Uterus (tissue), 4 donors: Measurements from ENCODE around the gene TMPRSS13. TPM values are rescaled to one million over a fixed set of nuclear protein-coding genes. Genes with fewer than 3 reads are reported as not detected.
A peak's percentile ranks its signal among the peaks of the same experiment; 100 is the strongest.

Source experiments
- DNase-seq, 2 donors: peaks; one replicate each; pipeline ENCODE4 v3.0.0-alpha.2; 2019 to 2020
- H3K27ac ChIP-seq, 2 donors: fragments of 200-600 bp; sonication (generic); 1 replicate in 1 of 2; 2 replicates in 1 of 2; pipeline ENCODE4 v1.5.1; 2016 to 2018
- H3K27me3 ChIP-seq, 2 donors: fragments of 200-600 bp; sonication (generic); one replicate each; pipeline ENCODE4 v1.5.1; 2018 to 2019; ENCODE audit warnings: control low read depth in 1 of 2
- H3K36me3 ChIP-seq, 2 donors: fragments of 200-600 bp; sonication (generic); one replicate each; pipeline ENCODE4 v1.5.1; 2019; ENCODE audit warnings: control low read depth in 1 of 2
- H3K4me1 ChIP-seq, 2 donors: fragments of 200-600 bp; sonication (generic); one replicate each; pipeline ENCODE4 v1.5.1; 2018 to 2019; ENCODE audit warnings: control low read depth in 1 of 2
- H3K4me3 ChIP-seq, 2 donors: fragments of 200-600 bp; sonication (generic); 1 replicate in 1 of 2; 2 replicates in 1 of 2; pipeline ENCODE4 v1.5.1; 2018 to 2019; ENCODE audit warnings: mild to moderate bottlenecking in 1 of 2
- H3K9me3 ChIP-seq, 2 donors: fragments of 200-600 bp; sonication (generic); one replicate each; pipeline ENCODE4 v1.5.1; 2019; ENCODE audit warnings: control low read depth in 1 of 2
- POLR2A ChIP-seq, 2 donors: fragments of 450-650 bp; IDR thresholded peaks; one replicate each; pipeline ENCODE4 v1.6.1; 2016; ENCODE audit warnings: antibody characterized with exemption in 2 of 2, mild to moderate bottlenecking in 1 of 2, moderate library complexity in 1 of 2
- intact Hi-C: fragments of 100-400 bp; cut with DNase I; formaldehyde crosslinking; loops from one replicate; pipeline ENCODE4 v1.15.1; 2023; ENCODE audit warnings: low total_unique reads
- total RNA-seq, 4 donors: library from RNA; depleted of rRNA in 3 of 4; stranded (reverse); fragments of >200 nt in 3 of 4; gene quantifications; one replicate each; pipeline versions ENCODE4 v1.1.0 to v1.2.4, GENCODE V29; 2014 to 2023
- TF ChIP-seq, protein P1 (sequence below), 4 experiments: fragments of 200-600 bp in 2 of 4; fragments of 450-650 bp in 2 of 4; sonication (generic) in 2 of 4; IDR thresholded peaks; one replicate each; pipeline ENCODE4 v1.5.1; 2016 to 2019; ENCODE audit warnings: antibody characterized with exemption in 4 of 4, mild to moderate bottlenecking in 2 of 4, moderate library complexity in 1 of 4
- donor health status: DM: yes; HTN: yes; CAD: no.

TMPRSS13 gene
- total RNA-seq, 4 donors from 2014 or later: 0.15 to 0.90 (median 0.51) TPM; not detected in 1

DNA sequence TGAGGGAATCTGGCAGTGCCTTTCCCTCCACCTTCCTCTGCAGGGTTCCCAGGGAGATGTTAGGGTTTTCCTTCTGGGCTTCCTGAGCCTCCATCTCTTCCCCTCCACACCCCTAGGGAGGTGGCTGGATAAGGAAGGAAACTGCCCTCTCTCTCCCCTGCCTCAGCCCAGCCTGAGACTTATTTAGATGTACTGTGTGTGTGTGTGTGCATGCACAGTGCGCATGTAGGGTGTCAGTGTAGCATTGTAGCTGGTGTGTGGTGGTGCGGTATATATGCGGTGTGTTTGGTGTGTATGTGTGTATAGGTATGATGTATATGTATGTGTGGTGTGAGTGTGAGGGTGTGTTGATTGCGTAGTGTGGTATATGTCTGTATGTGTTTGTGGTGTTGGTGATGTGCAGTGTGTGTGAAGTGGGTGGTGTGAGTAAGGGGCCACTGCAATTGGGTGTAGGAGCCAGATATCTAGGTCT lies 54.3 kb downstream of the TMPRSS13 start:
- H3K27ac ChIP-seq: peak overlapping the region; percentile 85 to 89

DNA sequence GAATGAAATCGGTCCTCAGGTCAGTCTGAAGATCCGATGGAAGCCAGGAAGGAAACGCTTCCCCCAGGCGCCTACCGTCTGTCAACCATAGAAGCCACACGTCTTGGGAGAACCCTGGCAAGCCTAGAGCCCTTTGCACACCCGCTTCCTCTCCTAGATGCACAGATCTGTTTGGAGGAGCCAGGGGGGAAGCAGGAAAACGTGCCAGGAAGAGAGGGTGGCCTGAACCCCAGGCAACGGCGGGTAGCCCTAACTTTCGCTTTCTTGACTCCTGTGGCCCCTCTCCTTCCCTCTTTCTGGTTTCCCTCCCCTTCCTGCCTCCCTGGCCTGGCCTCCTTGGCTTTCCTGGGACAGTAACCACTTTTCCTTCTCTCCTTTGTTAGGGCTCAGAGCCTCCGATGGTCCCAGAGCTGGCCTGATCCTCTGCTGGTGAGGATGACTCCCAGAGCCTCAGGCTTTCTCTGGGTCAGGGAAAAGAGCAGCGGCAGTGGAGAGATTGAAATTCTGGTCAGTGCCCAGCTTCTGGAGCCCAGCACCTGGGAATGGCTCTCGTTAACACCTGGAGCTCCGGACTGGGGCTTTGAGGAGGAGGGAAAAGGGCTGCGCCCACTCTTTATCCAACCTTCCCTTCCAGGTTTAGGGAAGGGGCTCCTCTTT lies 54.8 kb downstream of the TMPRSS13 start:
- DNase-seq: no peak
- Histone ChIP-seq H3K9me3 (no peaks in the 10 kb centered on the region), H3K36me3 (no peaks in the 10 kb centered on the region), H3K27ac (peak overlapping the region; percentile 85 to 89), H3K27me3 (no peaks in the 10 kb centered on the region), H3K4me3 (peak overlapping the region; percentile 74 to 83), H3K4me1 (peaks cover 15 to 27% of the 10 kb centered on the region in 2 donors)
- intact Hi-C loops: no loop called here
- TF ChIP-seq POLR2A (IDR thresholded peaks at IDR 0.05): no peak
- TF ChIP-seq, protein P1, sequence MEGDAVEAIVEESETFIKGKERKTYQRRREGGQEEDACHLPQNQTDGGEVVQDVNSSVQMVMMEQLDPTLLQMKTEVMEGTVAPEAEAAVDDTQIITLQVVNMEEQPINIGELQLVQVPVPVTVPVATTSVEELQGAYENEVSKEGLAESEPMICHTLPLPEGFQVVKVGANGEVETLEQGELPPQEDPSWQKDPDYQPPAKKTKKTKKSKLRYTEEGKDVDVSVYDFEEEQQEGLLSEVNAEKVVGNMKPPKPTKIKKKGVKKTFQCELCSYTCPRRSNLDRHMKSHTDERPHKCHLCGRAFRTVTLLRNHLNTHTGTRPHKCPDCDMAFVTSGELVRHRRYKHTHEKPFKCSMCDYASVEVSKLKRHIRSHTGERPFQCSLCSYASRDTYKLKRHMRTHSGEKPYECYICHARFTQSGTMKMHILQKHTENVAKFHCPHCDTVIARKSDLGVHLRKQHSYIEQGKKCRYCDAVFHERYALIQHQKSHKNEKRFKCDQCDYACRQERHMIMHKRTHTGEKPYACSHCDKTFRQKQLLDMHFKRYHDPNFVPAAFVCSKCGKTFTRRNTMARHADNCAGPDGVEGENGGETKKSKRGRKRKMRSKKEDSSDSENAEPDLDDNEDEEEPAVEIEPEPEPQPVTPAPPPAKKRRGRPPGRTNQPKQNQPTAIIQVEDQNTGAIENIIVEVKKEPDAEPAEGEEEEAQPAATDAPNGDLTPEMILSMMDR (IDR thresholded peaks at IDR 0.05): no peak

More for the DNA sequence above, 54.3 kb downstream of the TMPRSS13 start:
- Histone ChIP-seq H3K4me3 (peak overlapping the region; percentile 74 to 83), H3K4me1 (peaks cover 15 to 23% of the 10 kb centered on the region in 2 donors), H3K9me3 (no peaks in the 10 kb centered on the region), H3K36me3 (no peaks in the 10 kb centered on the region), H3K27me3 (no peaks in the 10 kb centered on the region)
- TF ChIP-seq, protein P1 (IDR thresholded peaks at IDR 0.05): no peak
- TF ChIP-seq POLR2A (IDR thresholded peaks at IDR 0.05): no peak
- DNase-seq: no peak
- intact Hi-C loops: no loop called here

GRCh38 chr11:117873828-117874125 lies 55.4 kb downstream of the TMPRSS13 start:
- intact Hi-C loops: no loop called here
- Histone ChIP-seq H3K4me1 (peaks cover 15 to 27% of the 10 kb centered on the region in 2 donors), H3K9me3 (no peaks in the 10 kb centered on the region), H3K27ac (peak overlapping the region; percentile 85 to 89), H3K36me3 (no peaks in the 10 kb centered on the region), H3K27me3 (no peaks in the 10 kb centered on the region), H3K4me3 (peak overlapping the region in 1 of 2 donors; percentile 83)
- TF ChIP-seq POLR2A (IDR thresholded peaks at IDR 0.05): no peak
- TF ChIP-seq, protein P1 (IDR thresholded peaks at IDR 0.05): no peak
- no peak for DNase-seq

- no peaks in the 10 kb centered on the region for H3K9me3 ChIP-seq
- H3K4me3 ChIP-seq: no peak overlapping the region
- H3K4me1 ChIP-seq: peaks cover 15 to 27% of the 10 kb centered on the region in 2 donors
- no peaks in the 10 kb centered on the region for H3K27me3 ChIP-seq
- DNase-seq: no peak
- H3K36me3 ChIP-seq: no peaks in the 10 kb centered on the region
- intact Hi-C loops: no loop called here
- peak overlapping the region; percentile 85 to 89 for H3K27ac ChIP-seq
- TF ChIP-seq, protein P1 (IDR thresholded peaks at IDR 0.05): no peak
- TF ChIP-seq POLR2A (IDR thresholded peaks at IDR 0.05): no peak
Observed at GRCh38 chr11:117872975-117873827, 56.0 kb downstream of the TMPRSS13 start.
